K562 (cell line): ENCODE data around the gene AKAP13. TPM values are rescaled to one million over a fixed set of nuclear protein-coding genes. Genes with fewer than 3 reads are reported as not detected.

Experiments used
- ATAC-seq: fragments of 200-7000 bp; cut with Tn5 transposase; 3 replicates; pipeline ENCODE4 v1.9.1; 2020; ENCODE audit warnings: moderate library complexity
- BruUV-seq: library from RNA; stranded (reverse); fragments of 400-500 nt; replicated peaks from 2 replicates; lab custom pipeline; 2021; lab: Mats Ljungman, UMichigan
- CTCF ChIA-PET: fragments of 300-600 bp; formaldehyde crosslinking; extraction: SDS; loops from one replicate; lab custom pipeline; 2021; ENCODE audit warnings: low intra/inter-chr PET ratio; lab: Yijun Ruan, JAX
- POLR2A ChIA-PET: fragments of 300-600, 350-650 bp; sonication (Branson Sonifier 250); formaldehyde crosslinking; extraction: SDS; loops from one replicate; lab custom pipeline; 2021; ENCODE audit warnings: antibody characterized with exemption, inconsistent platforms; lab: Yijun Ruan, JAX
- DNase-seq, 4 experiments: peaks; one replicate each; pipeline versions ENCODE4 v3.0.0 to v3.0.0-alpha.2; 2011 to 2018; ENCODE audit warnings: low spot score in 3 of 4, mixed read lengths in 3 of 4; ENCODE audit errors: extremely low read depth in 1 of 4
- FAIRE-seq: peaks from 2 replicates; lab custom pipeline; 2011; peaks lifted over from hg19 to GRCh38; lab: Jason Lieb, UNC
- H2AFZ ChIP-seq: 2 replicates; pipeline ENCODE4 v1.6.0; 2011; ENCODE audit warnings: low read depth, low read length, control low read depth, inconsistent platforms
- H3K27ac ChIP-seq: fragments of 200-600 bp; 3 replicates; pipeline ENCODE4 v1.8.0; 2011; ENCODE audit warnings: low read depth, mild to moderate bottlenecking, control low read depth, inconsistent platforms, low read length, moderate library complexity, mixed read lengths; ENCODE audit errors: extremely low read depth
- H3K27me3 ChIP-seq, 2 experiments: fragments of 300-600 bp in 1 of 2; 2 replicates in 1 of 2; 3 replicates in 1 of 2; pipeline versions ENCODE4 v1.6.0 to v1.8.0; 2011; ENCODE audit warnings: inconsistent platforms in 2 of 2, low read length in 2 of 2, mild to moderate bottlenecking in 1 of 2, mixed read lengths in 1 of 2, moderate library complexity in 1 of 2; ENCODE audit not compliant: control insufficient read depth in 2 of 2, insufficient read depth in 2 of 2
- H3K36me3 ChIP-seq: fragments of 300-600 bp; 3 replicates; pipeline ENCODE4 v1.8.0; 2011; ENCODE audit warnings: mild to moderate bottlenecking, low read length, inconsistent platforms; ENCODE audit not compliant: control insufficient read depth, insufficient read depth
- H3K4me1 ChIP-seq, 2 experiments: fragments of 200-600 bp in 1 of 2; replicated peaks in 1 of 2; 2 replicates in 1 of 2; 3 replicates in 1 of 2; pipeline versions ENCODE4 v1.5.1 to v1.8.0; 2011; ENCODE audit warnings: inconsistent platforms in 2 of 2, low read length in 2 of 2, mild to moderate bottlenecking in 1 of 2, mixed read lengths in 1 of 2, moderate library complexity in 1 of 2; ENCODE audit not compliant: control insufficient read depth in 2 of 2, insufficient read depth in 2 of 2
- H3K4me2 ChIP-seq: 2 replicates; pipeline ENCODE4 v1.6.1; 2011; ENCODE audit warnings: low read length, control low read depth, inconsistent platforms, mixed read lengths; ENCODE audit not compliant: insufficient read depth
- H3K4me3 ChIP-seq: fragments of 200-600 bp; sonication (generic), shearing (Covaris generic); 2 replicates; pipeline ENCODE4 v1.5.1; 2016; ENCODE audit warnings: control low read depth, inconsistent platforms
- H3K79me2 ChIP-seq: fragments of 200-600 bp; 3 replicates; pipeline ENCODE4 v1.8.0; 2011; ENCODE audit warnings: low read length, inconsistent platforms; ENCODE audit not compliant: control insufficient read depth, insufficient read depth
- H3K9ac ChIP-seq, 2 experiments: 2 replicates each; pipeline versions ENCODE4 v1.6.0 to v1.6.1; 2011; ENCODE audit warnings: low read depth in 2 of 2, low read length in 2 of 2, control low read depth in 1 of 2, inconsistent platforms in 1 of 2, mild to moderate bottlenecking in 1 of 2, mixed read lengths in 1 of 2; ENCODE audit not compliant: insufficient read depth in 1 of 2
- H3K9me1 ChIP-seq: one replicate; pipeline ENCODE4 v1.6.0; 2011; ENCODE audit warnings: inconsistent platforms, mild to moderate bottlenecking, low read length, moderate library complexity; ENCODE audit not compliant: control insufficient read depth, insufficient read depth
- H3K9me3 ChIP-seq: replicated peaks from 2 replicates; pipeline ENCODE4 v1.5.1; 2011; ENCODE audit warnings: low read depth, low read length, inconsistent platforms; ENCODE audit not compliant: control insufficient read depth, insufficient read depth
- H4K20me1 ChIP-seq: replicated peaks from 2 replicates; pipeline ENCODE4 v1.6.1; 2011; ENCODE audit warnings: low read length, inconsistent platforms, mixed read lengths; ENCODE audit not compliant: control insufficient read depth, insufficient read depth
- ASH1L ChIP-seq: fragments of 450-650 bp; IDR thresholded peaks from 2 replicates; pipeline ENCODE4 v1.6.1; 2018; ENCODE audit warnings: borderline replicate concordance, mild to moderate bottlenecking, low read depth; ENCODE audit not compliant: partially characterized antibody
- ETS1 ChIP-seq: conservative IDR thresholded peaks from 2 replicates; pipeline ENCODE4 v1.6.1; 2011; ENCODE audit warnings: low read depth, mild to moderate bottlenecking, low read length; ENCODE audit not compliant: control insufficient read depth
- GATA2 ChIP-seq: sonication (generic); formaldehyde crosslinking; IDR thresholded peaks from 2 replicates; pipeline ENCODE4 v1.4.0; 2020; ENCODE audit warnings: mild to moderate bottlenecking, missing genetic modification reagents
- HDAC2 ChIP-seq: fragments of 450-650 bp; IDR thresholded peaks from 2 replicates; pipeline ENCODE4 v1.6.1; 2016; ENCODE audit warnings: mild to moderate bottlenecking
- HNRNPUL1 ChIP-seq: fragments of 200-400 bp; formaldehyde crosslinking; IDR thresholded peaks from 2 replicates; pipeline ENCODE4 v1.6.1; 2017; ENCODE audit warnings: low read length
- MXD1 ChIP-seq: fragments of 250-450 bp; sonication (Bioruptor Pico); IDR thresholded peaks from 2 replicates; pipeline ENCODE4 v1.8.0; 2021; ENCODE audit warnings: borderline replicate concordance, mild to moderate bottlenecking, moderate library complexity; ENCODE audit not compliant: poor library complexity, severe bottlenecking
- NFIX ChIP-seq: fragments of 250-450 bp; sonication (Bioruptor Pico); IDR thresholded peaks from 2 replicates; pipeline ENCODE4 v1.4.0; 2020; ENCODE audit warnings: low read depth, mild to moderate bottlenecking, moderate library complexity
- POLR2AphosphoS5 ChIP-seq: IDR thresholded peaks from 2 replicates; pipeline ENCODE4 v1.6.1; 2011; ENCODE audit warnings: mild to moderate bottlenecking, low read depth, low read length, moderate library complexity; ENCODE audit not compliant: control insufficient read depth, insufficient read depth
- TAF7 ChIP-seq: fragments of 450-650 bp; IDR thresholded peaks from 2 replicates; pipeline ENCODE4 v1.6.1; 2016; ENCODE audit warnings: missing genetic modification characterization, missing compliant biosample characterization
- TOE1 ChIP-seq, 2 experiments: fragments of 450-650 bp in 1 of 2; sonication (generic) in 1 of 2; formaldehyde crosslinking in 1 of 2; IDR thresholded peaks; 2 replicates each; pipeline versions ENCODE4 v1.7.1 to v1.8.0; 2016 to 2022; ENCODE audit warnings: borderline replicate concordance in 2 of 2, mild to moderate bottlenecking in 2 of 2, antibody characterized with exemption in 1 of 2, inconsistent platforms in 1 of 2, low read depth in 1 of 2, missing genetic modification reagents in 1 of 2, moderate library complexity in 1 of 2
- XRCC3 ChIP-seq: fragments of 450-650 bp; IDR thresholded peaks from 2 replicates; pipeline ENCODE4 v1.6.1; 2017; ENCODE audit warnings: mild to moderate bottlenecking, moderate library complexity
- ZKSCAN3 ChIP-seq: fragments of 250-450 bp; sonication (Bioruptor Pico); IDR thresholded peaks from 2 replicates; pipeline ENCODE4 v1.4.0; 2020
- ZNF253 ChIP-seq: fragments of 250-450 bp; sonication (Bioruptor Pico); conservative IDR thresholded peaks from 2 replicates; pipeline ENCODE4 v1.6.1; 2021; ENCODE audit warnings: mild to moderate bottlenecking
- ZNF507 ChIP-seq: conservative IDR thresholded peaks from 2 replicates; pipeline ENCODE4 v1.6.1; 2017; ENCODE audit warnings: missing genetic modification characterization, missing compliant biosample characterization
- ZNF76 ChIP-seq: fragments of 250-450 bp; sonication (Bioruptor Pico); IDR thresholded peaks from 2 replicates; pipeline ENCODE4 v1.4.0; 2020; ENCODE audit warnings: mild to moderate bottlenecking, moderate library complexity, borderline replicate concordance
- WGBS: fragments of 100-300 bp; shearing (Covaris generic); methylation state at CpG from one replicate; pipeline ENCODE4 v1.1.6; 2016; ENCODE audit warnings: low coverage, mixed read lengths; ENCODE audit not compliant: insufficient coverage; ENCODE audit errors: missing lambda C conversion rate; 5-methylcytosine and 5-hydroxymethylcytosine counted together
- in situ Hi-C: fragments of 300-500 bp; cut with MboI; formaldehyde crosslinking; loops from 4 replicates; pipeline ENCODE4 v1.15.0; 2018; ENCODE audit warnings: inconsistent platforms, mixed read lengths
- intact Hi-C: fragments of 100-400 bp; cut with micrococcal nuclease; formaldehyde crosslinking; loops from 2 replicates; pipeline ENCODE4 v1.14.2; 2022
- polyA plus RNA-seq, 8 experiments: library from polyadenylated mRNA; depleted of rRNA in 4 of 8; stranded (reverse) in 5 of 8; unstranded in 3 of 8; fragments of >200 nt; fragmentation: Nextera tagmentation in 2 of 8; fragmentation: Illumina TruSeq in 1 of 8; extraction: Ambion mirVana in 2 of 8; extraction: Trizol in 1 of 8; gene quantifications; 2 replicates each; pipeline versions ENCODE4 v1.2.1 to v1.2.3, GENCODE V29; 2011 to 2014; ENCODE audit warnings: inconsistent platforms in 1 of 8, missing spikeins in 1 of 8
- total RNA-seq, 7 experiments: library from RNA; depleted of rRNA in 6 of 7; stranded (reverse); fragments of >200 nt in 6 of 7; fragmentation: Illumina TruSeq in 2 of 7; extraction: Trizol in 2 of 7; gene quantifications; 2 replicates each; pipeline versions ENCODE4 v1.2.1 to v1.2.3, GENCODE V29; 2011 to 2021; ENCODE audit warnings: low replicate concordance in 1 of 7
- TF ChIP-seq, protein P1 (sequence below): sonication (generic); formaldehyde crosslinking; IDR thresholded peaks from 2 replicates; pipeline ENCODE4 v1.8.0; 2022; ENCODE audit warnings: mild to moderate bottlenecking, missing genetic modification reagents

The AKAP13 gene
- total and polyA plus RNA-seq, 9 of the 15 experiments (the other 6 are each of a cell fraction or from before 2014, with no cell fraction given) = 0.03 to 1.7 (median 0.42) TPM

GRCh38 chr15:85725564-85725963, 345.2 kb downstream of the AKAP13 start (continued):
- TF ChIP-seq POLR2AphosphoS5 (no peak), HNRNPUL1 (no peak), ZNF76 (CRISPR knock-in tag) (no peak), ZNF507 (tag) (no peak), TAF7 (tag) (no peak), NFIX (no peak), ETS1 (no peak)

GRCh38 chr15:85726454-85726853, 346.1 kb downstream of the AKAP13 start:
- no peaks in the 10 kb centered on the region for H3K4me1 ChIP-seq
- H3K9me1 ChIP-seq = no peaks in the 10 kb centered on the region
- H4K20me1 ChIP-seq = no peaks in the 10 kb centered on the region
- no peak overlapping the region for H2AFZ ChIP-seq
- H3K4me3 ChIP-seq = no peak overlapping the region
- no peaks in the 10 kb centered on the region for H3K36me3 ChIP-seq
- ATAC-seq = no peak
- H3K9ac ChIP-seq = no peak overlapping the region
- no peaks in the 10 kb centered on the region for H3K9me3 ChIP-seq
- no peak overlapping the region for H3K27ac ChIP-seq
- H3K4me2 ChIP-seq = no peak overlapping the region
- H3K79me2 ChIP-seq = no peaks in the 10 kb centered on the region
- ChIA-PET CTCF (no interaction called here), POLR2A (no interaction called here)
- in situ Hi-C loops = loop anchor here (5.0 kb wide), 1 partner anchor 106 kb away; no protein-coding TSS in a partner anchor
- WGBS = 0% methylated on average over 2 of the region's 2 CpGs
- DNase-seq = no peak
- no peak for FAIRE-seq
- no TSS peak for BruUV-seq
- intact Hi-C loops = loop anchor here (10.0 kb wide), 1 partner anchor 242 kb away; no protein-coding TSS in a partner anchor
- H3K27me3 ChIP-seq = no peaks in the 10 kb centered on the region; a peak in 1 of 5 replicates
- no peak for TF ChIP-seq ZNF253
- TF ChIP-seq TOE1 (IDR thresholded peaks at IDR 0.05; ENCODE audit: borderline replicate concordance) = no peak
- TF ChIP-seq TOE1 (CRISPR knock-in tag; IDR thresholded peaks at IDR 0.05; ENCODE audit: borderline replicate concordance, low read depth) = no peak
- TF ChIP-seq HDAC2 = no peak
- TF ChIP-seq XRCC3 = no peak
- TF ChIP-seq GATA2 (CRISPR knock-in tag) = no peak
- no peak for TF ChIP-seq ZKSCAN3
- TF ChIP-seq, protein P1, sequence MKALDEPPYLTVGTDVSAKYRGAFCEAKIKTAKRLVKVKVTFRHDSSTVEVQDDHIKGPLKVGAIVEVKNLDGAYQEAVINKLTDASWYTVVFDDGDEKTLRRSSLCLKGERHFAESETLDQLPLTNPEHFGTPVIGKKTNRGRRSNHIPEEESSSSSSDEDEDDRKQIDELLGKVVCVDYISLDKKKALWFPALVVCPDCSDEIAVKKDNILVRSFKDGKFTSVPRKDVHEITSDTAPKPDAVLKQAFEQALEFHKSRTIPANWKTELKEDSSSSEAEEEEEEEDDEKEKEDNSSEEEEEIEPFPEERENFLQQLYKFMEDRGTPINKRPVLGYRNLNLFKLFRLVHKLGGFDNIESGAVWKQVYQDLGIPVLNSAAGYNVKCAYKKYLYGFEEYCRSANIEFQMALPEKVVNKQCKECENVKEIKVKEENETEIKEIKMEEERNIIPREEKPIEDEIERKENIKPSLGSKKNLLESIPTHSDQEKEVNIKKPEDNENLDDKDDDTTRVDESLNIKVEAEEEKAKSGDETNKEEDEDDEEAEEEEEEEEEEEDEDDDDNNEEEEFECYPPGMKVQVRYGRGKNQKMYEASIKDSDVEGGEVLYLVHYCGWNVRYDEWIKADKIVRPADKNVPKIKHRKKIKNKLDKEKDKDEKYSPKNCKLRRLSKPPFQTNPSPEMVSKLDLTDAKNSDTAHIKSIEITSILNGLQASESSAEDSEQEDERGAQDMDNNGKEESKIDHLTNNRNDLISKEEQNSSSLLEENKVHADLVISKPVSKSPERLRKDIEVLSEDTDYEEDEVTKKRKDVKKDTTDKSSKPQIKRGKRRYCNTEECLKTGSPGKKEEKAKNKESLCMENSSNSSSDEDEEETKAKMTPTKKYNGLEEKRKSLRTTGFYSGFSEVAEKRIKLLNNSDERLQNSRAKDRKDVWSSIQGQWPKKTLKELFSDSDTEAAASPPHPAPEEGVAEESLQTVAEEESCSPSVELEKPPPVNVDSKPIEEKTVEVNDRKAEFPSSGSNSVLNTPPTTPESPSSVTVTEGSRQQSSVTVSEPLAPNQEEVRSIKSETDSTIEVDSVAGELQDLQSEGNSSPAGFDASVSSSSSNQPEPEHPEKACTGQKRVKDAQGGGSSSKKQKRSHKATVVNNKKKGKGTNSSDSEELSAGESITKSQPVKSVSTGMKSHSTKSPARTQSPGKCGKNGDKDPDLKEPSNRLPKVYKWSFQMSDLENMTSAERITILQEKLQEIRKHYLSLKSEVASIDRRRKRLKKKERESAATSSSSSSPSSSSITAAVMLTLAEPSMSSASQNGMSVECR (CRISPR knock-in tag) = no peak
- no peak for TF ChIP-seq MXD1 (CRISPR knock-in tag)
- no peak for TF ChIP-seq ASH1L
